ENCODE results near the gene NAGLU.
"Not testable (repeated sequence)": the region's sequence is repeated elsewhere in the genome, so short reads cannot be mapped to it uniquely, and the experiment has no call there.

NAGLU gene

DNA sequence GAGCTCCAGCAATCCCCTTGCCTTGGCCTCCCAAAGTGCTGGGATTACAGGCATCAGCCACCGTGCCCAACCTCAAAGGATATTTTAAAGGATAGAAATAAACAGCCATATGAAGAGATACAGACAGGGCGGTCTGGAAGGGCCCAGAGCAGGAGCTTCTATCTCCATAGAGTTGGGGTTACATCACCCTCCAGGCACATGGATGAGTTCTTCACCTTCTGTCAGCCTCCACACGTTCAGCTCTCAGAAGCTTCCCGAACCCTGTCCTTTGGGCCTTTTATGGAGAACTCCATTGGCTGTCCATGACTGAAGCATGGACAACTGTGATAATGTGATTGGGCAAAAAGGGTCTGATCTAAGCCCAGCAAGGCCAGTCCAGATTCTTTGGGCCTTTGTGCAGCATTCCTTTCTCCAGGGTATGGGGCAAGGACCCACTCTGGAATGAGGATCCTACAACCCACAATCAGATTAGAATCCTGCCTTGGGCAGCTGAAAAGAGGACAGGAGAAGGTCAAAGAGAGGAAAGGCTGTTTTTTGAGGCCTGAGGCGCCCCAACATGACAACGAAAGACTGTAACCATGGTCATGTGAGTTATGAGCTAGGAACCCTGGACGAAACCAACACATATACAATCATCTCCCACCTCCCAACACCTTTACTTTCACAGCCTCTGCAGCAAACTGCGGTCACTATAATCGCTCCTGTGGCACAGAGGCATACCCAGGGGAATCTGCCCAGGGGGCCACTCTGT is 9.9 kb downstream of the NAGLU start:
- DNase-seq, result not testable (repeated sequence)

DNA sequence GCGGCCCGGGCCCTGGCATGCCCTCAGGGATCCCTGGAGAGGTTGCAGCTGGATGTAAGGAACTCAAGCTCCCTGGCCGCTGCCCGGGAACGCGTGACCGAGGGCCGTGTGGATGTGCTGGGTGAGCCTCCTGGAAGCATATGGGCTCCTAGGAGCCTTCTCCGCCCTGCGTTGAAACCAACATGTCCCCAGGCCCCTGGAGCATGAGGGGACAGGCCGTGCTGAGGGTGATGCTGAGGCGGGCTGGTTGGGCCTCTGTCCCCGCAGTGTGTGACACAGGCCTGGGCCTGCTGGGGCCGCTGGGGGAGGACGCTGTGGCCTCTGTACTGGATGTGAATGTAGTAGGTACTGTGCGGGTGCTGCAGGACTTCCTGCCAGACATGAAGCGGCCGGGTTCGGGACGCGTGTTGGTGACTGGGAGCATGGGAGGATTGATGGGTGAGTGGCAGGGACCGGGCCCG is 11.0 kb downstream of the NAGLU start:
- DNase-seq, result no peak

DNA sequence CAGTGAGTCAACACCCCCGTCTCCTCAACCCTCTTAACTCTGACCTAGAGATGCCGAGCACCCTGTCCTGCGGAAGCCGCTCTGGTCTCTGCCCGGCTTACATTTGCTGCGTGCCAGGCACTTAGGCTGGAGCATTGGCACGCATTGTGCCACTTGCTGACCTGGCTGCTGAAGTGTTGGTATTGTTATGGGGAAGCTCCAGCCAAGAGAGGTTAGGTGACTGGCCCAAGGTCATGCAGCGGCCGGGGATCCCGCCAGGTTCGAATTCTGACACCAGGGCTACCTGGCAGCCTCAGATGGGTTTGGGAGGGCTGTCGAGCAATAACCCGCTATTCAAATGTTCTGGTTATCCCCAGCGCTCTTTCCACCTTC is 11.6 kb downstream of the NAGLU start:
- DNase-seq, result no peak

DNA sequence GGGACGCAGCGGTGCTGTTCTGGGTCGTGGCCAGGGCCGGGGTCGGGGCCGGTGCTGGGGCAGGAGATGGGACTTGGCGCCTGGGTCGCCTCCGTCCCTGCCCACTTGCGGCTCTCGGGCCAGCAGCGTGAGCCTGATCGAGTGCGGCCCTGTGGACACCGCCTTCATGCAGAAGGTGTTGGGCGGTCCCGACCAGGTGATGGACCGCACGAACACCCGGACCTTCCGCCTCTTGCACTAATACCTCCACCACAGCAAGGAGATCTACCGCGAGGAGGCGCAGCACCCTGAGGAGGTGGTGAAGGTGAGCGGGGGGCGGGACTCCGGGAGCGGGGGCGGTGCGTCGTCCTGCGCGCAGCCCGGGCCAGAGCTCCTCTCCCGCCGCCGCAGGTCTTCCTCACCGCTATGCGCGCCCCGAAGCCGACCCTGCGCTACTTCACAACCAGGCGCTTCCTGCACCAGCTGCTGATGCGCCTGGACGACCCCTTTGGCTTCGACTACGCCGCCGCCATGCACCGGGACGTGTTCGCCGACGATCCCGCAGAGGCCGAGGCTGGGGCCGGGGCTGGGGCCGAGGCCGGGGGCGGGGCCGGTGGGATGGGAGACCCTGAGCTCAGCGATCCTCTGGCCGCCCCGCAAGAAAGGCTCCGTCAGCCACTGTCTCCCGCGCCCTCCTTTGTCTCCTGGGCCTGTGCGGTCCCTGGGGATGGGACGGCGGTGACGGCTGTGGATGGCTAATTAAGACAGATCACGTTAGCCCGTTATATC is 12.2 kb downstream of the NAGLU start:
- peak; percentile 81 to 83 for DNase-seq

DNA sequence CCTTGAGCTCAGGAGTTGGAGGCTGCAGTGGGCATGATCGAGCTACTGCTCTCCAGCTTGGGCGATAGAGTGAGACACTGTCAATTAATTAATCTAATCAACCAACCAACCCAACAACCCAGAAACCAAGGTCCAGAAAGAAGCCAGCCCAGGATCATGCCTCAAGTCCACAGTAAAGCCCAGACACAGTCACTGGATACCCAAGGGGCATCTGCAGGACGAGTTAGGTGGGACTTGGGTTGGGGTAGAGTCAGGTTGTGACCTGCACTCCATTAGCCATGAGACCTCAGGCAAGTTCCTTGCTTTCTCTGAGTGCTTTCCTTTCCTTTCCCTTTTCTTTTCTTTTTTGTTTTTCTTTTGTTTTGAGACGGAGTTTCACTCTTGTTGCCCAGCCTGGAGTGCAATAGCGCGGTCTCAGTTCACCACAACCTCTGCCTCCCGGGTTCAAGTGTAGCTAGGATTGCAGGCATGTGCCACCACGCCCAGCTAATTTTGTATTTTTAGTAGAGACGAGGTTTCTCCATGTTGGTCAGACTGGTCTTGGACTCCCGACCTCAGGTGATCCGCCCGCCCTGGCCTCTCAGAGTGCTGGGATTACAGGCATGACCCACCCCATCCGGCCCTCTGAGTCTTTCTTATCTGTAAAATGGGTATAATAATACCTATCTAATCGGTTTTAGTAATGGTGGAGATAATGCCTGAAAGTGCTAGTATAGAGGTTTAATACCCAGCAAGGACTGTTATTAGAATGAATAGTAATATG is 13.1 kb downstream of the NAGLU start:
- DNase-seq, result no peak

DNA sequence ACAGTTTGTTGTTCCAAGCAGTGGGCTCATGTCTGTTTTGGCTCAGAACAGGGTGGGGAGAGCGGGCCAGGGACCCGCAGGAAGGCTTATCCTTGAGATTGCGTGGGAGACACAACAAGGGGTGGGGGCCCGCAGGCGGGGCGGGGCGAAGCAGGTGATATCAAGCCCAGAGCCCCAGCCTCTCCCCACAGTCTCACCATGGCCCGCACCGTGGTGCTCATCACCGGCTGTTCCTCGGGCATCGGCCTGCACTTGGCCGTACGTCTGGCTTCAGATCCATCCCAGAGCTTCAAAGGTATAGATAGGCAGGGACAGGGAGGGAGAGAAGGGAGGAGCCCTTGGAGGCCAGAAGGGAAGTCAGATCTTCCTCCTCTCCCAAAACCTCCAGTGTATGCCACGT is 16.7 kb downstream of the NAGLU start, which contains the start of gene HSD17B1:
Gene HSD17B1 (plus strand): TSS at position 188 of the 400 bp plus-strand sequence. CDS start 11 bp downstream, at position 199.
- DNase-seq, result not testable (repeated sequence)

DNA sequence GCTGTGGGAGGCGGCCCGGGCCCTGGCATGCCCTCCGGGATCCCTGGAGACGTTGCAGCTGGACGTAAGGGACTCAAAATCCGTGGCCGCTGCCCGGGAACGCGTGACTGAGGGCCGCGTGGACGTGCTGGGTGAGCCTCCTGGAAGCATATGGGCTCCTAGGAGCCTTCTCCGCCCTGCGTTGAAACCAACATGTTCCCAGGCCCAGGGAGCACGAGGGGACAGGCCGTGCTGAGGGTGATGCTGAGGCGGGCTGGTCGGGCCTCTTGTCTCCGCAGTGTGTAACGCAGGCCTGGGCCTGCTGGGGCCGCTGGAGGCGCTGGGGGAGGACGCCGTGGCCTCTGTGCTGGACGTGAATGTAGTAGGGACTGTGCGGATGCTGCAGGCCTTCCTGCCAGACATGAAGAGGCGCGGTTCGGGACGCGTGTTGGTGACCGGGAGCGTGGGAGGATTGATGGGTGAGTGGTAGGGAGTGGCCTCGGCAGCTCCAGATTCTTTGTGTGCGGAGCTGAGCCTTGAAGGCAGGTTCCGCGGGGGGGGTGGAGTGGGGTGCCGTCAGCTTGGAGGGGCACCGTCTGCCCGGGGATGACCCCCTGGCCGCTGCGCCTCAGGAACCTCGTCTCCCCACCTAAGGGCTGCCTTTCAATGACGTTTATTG is 17.2 kb downstream of the NAGLU start:
- no peak for DNase-seq

DNA sequence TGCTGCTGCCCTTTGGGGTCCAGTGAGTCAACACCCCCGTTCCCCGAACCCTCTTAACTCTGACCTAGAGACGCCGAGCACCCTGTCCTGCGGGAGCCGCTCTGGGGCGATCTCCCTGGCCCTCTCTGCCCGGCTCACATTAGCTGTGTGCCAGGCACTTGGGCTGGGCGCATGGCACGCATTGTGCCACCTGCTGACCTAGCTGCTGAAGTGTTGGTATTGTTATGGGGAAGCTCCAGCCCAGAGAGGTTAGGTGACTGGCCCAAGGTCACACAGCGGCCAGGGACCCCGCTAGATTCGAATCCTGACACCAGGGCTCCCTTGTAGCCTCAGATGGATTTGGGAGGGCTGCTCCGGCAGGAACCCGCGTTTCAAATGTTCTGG is 17.8 kb downstream of the NAGLU start:
- DNase-seq, result no peak

DNA sequence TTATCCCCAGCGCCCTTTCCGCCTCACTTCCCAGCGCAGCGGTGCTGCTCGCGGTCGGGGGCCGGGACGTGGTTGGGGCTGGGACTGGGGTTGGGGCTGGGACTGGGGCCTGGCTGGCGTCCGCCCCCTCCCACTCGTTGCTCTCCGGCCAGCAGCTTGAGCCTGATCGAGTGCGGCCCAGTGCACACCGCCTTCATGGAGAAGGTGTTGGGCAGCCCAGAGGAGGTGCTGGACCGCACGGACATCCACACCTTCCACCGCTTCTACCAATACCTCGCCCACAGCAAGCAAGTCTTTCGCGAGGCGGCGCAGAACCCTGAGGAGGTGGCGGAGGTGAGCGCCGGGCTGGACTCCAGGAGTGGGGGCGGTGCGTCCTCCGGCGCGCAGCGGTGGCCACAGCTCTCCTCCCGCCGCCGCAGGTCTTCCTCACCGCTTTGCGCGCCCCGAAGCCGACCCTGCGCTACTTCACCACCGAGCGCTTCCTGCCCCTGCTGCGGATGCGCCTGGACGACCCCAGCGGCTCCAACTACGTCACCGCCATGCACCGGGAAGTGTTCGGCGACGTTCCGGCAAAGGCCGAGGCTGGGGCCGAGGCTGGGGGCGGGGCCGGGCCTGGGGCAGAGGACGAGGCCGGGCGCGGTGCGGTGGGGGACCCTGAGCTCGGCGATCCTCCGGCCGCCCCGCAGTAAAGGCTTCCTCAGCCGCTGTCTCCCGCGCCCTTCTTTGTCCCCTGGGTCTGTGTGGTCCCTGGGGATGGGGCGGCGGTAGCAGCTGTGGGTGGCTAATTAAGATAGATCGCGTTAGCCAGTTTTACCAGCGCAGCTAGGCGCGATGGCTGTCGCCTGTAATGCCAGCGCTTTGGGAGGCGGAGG is 18.4 kb downstream of the NAGLU start:
- peak; percentile 80 to 87 for DNase-seq

DNA sequence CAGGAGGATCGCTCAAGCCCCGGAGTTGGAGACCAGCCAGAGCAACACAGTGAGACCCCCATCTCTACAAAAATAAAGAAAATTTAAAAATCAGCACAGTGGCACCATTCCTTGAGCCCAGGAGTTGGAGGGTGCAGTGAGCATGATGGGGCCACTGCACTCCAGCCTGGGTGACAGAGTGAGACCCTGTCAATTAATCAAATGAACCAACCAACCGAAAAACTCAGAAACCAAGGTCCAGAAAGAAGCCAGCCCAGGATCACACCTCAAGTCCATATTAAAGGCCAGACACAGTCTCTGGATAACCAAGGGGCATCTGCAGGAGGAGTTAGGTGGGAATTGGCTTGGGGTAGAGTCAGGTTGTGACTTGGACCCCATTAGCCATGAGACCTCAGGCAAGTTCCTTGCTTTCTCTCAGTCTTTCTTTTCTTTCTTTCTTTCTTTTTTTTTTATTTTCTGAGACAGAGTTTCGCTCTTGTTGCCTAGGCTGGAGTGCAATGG is 19.1 kb downstream of the NAGLU start:
- DNase-seq, result no peak

DNA sequence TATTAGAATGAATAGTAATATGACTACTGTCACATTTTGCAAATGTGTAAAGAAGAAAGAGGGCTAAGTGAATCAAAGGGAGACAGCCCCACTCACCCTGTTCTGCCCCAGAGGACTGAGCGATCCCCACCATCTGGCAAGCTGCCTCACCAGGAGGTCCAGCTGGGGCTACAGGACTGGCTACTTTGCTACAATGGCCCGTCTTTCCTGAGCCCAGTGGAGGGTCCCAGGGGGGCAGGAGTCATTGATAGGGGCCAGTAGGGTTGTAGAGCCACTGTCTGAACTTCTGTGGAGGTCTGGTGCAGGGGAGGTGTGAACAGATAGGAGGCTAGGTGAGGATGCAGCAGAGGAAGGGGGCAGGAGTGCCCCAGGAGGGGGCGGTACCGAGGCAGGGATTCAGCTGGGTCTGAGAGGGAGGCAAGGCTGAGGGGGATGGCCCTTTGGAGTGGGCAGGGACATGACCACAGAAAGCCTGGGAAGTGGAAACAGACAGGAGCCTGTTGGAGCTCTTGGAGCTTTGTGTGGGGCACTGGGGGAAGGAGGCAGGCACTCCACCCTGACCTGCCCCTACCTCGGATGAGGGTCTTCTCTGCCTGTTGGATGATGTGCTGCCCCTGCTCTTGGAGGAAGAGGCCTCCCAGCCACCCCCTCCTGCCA is 20.0 kb downstream of the NAGLU start:
- not testable (repeated sequence) for DNase-seq

DNA sequence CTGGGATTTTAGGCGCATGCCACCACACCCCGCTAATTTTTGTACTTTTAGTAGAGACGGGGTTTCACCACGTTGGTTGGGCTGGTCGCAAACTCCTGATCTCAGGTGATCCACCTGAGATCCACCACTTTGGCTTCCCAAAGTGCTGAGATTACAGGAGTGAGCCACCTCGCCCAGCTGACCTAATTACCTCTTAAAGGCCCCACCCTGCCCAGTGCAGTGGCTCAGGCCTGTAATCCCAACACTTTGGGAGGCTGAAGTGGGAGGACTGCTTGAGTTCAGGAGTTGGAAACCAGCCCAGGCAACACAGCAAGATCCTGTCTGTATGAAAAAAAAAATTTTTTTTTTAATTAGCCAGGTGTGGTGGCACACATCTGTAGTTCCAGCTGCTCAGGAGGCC is 23.0 kb downstream of the NAGLU start:
- DNase-seq, result no peak

DNA sequence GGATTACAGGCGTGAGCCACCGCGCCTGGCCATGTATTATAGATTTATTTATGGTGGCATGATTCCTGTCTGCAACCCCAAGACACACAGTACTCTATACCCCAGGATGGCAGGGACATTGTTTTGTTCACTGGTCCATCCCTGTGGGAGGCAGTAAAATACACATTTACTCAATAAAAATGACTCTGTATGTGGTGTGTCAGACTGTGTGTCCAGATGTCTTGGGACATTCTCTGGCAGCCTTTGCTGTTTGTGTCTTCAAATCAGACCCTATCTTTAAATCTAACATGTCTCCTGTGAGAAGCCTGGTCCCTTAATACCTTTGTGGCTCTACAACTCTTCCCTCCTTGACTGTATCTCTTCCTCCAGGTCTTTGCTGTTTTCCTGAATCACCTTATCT is 24.2 kb downstream of the NAGLU start:
- DNase-seq, result no peak

DNA sequence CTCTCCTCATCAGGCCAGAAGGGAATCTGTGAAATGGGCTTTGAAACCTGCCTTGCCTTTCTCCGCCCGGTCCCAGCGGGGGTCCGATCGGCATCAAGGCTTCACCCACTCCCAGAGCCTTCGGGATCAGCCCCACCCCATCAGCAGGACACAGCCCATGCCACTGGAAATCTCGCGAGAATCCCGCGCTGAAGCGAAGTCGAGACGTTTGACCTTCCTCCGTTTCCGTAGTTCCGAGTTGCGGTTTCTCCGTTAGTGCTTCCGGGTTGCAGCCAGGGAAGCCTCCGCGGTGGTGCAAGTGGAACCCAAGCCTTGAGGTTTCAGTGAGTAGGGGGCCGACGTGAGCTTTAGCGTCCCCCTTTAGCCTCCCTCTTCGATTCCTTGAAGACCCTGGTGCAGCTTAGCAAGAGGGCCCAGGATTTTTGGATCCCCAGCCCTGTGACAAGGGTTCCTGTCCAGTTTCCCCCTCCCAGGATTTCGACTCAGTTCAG is 25.9 kb downstream of the NAGLU start, which contains the start of gene COASY:
Gene COASY (plus strand): TSS at position 252 of the 491 bp plus-strand sequence. CDS start 475 bp downstream, outside the sequence.
- peak; percentile 94 to 95 for DNase-seq

DNA sequence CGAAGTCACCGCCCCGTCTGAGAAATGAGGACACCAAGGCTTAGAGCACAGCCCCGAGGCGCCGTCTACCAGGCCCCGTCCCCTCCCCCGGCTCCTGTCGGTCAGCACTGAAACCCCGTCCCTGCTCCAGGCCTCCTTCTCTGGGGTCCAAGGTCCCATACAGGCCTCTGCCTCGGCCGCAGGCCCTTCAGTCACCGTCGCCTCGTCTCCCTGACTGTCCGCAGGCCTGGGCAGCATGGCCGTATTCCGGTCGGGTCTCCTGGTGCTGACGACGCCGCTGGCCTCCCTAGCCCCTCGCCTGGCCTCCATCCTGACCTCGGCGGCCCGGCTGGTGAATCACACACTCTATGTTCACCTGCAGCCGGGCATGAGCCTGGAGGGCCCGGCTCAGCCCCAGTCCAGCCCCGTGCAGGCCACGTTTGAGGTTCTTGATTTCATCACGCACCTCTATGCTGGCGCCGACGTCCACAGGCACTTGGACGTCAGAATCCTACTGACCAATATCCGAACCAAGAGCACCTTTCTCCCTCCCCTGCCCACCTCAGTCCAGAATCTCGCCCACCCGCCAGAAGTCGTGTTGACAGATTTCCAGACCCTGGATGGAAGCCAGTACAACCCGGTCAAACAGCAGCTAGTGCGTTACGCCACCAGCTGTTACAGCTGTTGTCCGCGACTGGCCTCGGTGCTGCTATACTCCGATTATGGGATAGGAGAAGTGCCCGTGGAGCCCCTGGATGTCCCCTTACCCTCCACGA is 26.5 kb downstream of the NAGLU start:
- DNase-seq, result no peak

DNA sequence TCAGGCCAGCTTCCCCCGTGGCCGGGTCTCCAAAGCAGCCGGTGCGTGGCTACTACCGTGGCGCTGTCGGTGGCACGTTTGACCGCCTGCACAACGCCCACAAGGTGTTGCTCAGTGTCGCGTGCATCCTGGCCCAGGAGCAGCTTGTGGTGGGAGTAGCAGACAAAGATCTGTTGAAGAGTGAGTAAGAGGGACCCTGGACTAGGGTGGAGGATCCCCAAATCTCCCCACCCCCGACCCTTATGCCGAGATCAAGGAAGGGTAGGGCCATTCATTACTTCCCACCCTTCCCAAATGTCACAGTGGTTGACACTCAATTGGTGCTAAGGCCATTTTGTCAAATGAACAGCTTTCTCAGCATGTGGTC is 27.1 kb downstream of the NAGLU start:
- no peak for DNase-seq

DNA sequence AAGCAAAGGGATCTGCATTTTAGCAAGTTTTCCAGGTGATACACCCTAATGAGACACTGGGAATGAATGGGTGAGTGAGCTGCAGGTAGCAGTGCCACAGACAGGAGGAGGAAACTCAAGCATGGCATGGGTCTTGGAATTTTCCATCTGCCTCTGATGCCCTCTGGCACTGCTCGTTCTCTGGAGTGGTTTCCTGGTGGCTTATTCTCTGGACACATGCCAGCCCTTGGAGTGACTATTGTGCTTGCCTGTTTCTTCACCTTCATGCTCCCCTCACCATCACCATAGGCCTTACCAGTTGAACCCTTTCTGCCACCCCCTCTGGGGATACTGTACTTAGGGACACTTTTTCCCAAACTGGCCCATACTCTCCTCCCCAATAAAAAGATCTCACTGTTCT is 27.5 kb downstream of the NAGLU start:
- DNase-seq, result no peak

DNA sequence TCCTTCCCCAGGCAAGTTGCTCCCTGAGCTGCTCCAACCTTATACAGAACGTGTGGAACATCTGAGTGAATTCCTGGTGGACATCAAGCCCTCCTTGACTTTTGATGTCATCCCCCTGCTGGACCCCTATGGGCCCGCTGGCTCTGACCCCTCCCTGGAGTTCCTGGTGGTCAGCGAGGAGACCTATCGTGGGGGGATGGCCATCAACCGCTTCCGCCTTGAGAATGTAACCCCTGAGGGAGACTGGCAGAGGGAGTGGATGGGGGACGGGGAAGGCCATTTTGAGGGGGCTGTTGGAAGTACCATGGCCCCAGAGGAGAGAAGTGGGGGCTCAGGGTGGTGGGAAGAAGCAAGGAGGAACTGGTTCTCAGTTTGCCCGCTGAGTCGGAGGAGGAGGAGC is 27.9 kb downstream of the NAGLU start:
- no peak for DNase-seq

DNA sequence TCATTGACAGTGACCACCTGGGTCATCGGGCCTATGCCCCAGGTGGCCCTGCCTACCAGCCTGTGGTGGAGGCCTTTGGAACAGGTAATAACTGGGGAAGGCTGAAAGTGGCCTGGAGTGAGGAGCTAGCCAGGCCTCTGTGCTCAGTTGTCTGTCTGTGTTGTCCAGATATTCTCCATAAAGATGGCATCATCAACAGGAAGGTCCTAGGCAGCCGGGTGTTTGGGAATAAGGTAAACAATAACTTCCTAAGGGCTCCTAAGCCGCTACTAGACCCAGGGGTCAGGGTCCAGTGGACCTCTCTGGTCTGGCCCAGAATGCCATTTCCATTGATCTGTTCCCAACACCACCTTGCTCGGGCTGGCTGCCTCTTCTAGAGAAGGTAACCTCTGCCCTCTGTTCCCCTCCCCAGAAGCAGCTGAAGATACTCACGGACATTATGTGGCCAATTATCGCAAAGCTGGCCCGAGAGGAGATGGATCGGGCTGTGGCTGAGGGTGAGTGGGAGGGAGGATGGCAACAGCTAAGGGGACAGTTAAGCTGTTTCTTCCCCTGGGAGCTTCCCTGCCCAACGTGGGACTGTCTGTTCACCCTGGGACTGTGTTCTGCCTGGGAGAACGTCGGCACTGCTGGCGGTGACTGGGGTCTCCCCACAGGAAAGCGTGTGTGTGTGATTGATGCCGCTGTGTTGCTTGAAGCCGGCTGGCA is 28.9 kb downstream of the NAGLU start:
- no peak for DNase-seq
